Activated CD8-positive, alpha-beta T cell treated with anti-CD3 and anti-CD28 coated beads for 36 hours (primary cell): ENCODE results near the gene SLFN14. TPM values are rescaled to one million over a fixed set of nuclear protein-coding genes. Genes with fewer than 3 reads are reported as not detected.

ENCODE experiments used
- ATAC-seq: fragments of 200-7000 bp; cut with Tn5 transposase; one replicate; pipeline ENCODE4 v1.10.0; 2021; ENCODE audit warnings: mild to moderate bottlenecking, moderate library complexity
- CTCF ChIA-PET: fragments of 350-600 bp; sonication (Branson Sonifier 250); formaldehyde crosslinking; loops from one replicate; lab custom pipeline; 2021; ENCODE audit warnings: antibody characterized with exemption; lab: Charles Lee
- POLR2A ChIA-PET: fragments of 350-600 bp; sonication (Branson Sonifier 250); formaldehyde crosslinking; loops from one replicate; lab custom pipeline; 2021; ENCODE audit warnings: antibody characterized with exemption; lab: Charles Lee
- DNase-seq: peaks from one replicate; pipeline ENCODE4 v3.0.0-alpha.2; 2020
- H3K27ac Mint-ChIP-seq: one replicate; pipeline ENCODE4 v1.8.0; 2021; ENCODE audit warnings: mild to moderate bottlenecking, mixed read lengths
- H3K27me3 Mint-ChIP-seq: one replicate; pipeline ENCODE4 v1.8.0; 2021; ENCODE audit warnings: mixed read lengths
- H3K36me3 Mint-ChIP-seq: one replicate; pipeline ENCODE4 v1.8.0; 2021; ENCODE audit warnings: low read depth, mixed read lengths
- H3K4me1 Mint-ChIP-seq: one replicate; pipeline ENCODE4 v1.8.0; 2021; ENCODE audit warnings: low read depth, mixed read lengths
- H3K4me3 Mint-ChIP-seq: one replicate; pipeline ENCODE4 v1.8.0; 2021; ENCODE audit warnings: mild to moderate bottlenecking, moderate library complexity, mixed read lengths
- H3K9me3 Mint-ChIP-seq: one replicate; pipeline ENCODE4 v1.8.0; 2021; ENCODE audit warnings: mixed read lengths
- CTCF ChIP-seq: fragments of 200-600 bp; IDR thresholded peaks from one replicate; pipeline ENCODE4 v1.8.0; 2022; ENCODE audit warnings: antibody characterized with exemption, mild to moderate bottlenecking
- intact Hi-C: fragments of 100-400 bp; cut with micrococcal nuclease; formaldehyde crosslinking; loops from one replicate; pipeline ENCODE4 v1.10.0; 2022
- total RNA-seq, 2 experiments: library from RNA; stranded (reverse); gene quantifications; one replicate each; pipeline ENCODE4 v1.2.3, GENCODE V29; 2021

The SLFN14 gene
- total RNA-seq, 2 experiments from 2014 or later: 0.11 TPM; not detected in 1

GRCh38 chr17:35514564-35514963, 46.1 kb downstream of the SLFN14 start:
- CTCF ChIA-PET: interaction anchor here (1.1 kb wide), 1 partner anchor 202 kb away, joined by 3 read pairs; no protein-coding TSS in a partner anchor
- ATAC-seq (no peak), DNase-seq (no peak)
- no peak overlapping the region for H3K4me3 Mint-ChIP-seq
- intact Hi-C loops: no loop called here
- POLR2A ChIA-PET: interaction anchor here (1.2 to 1.5 kb wide), 2 partner anchors 8 to 35 kb away, joined by 3 read pairs; no protein-coding TSS in a partner anchor
- peaks cover 75% of the 10 kb centered on the region for H3K4me1 Mint-ChIP-seq
- no peak overlapping the region for H3K27ac Mint-ChIP-seq
- H3K36me3 Mint-ChIP-seq: peaks cover 74% of the 10 kb centered on the region
- no peaks in the 10 kb centered on the region for H3K27me3 Mint-ChIP-seq
- no peaks in the 10 kb centered on the region for H3K9me3 Mint-ChIP-seq
- no peak for TF ChIP-seq CTCF

Other genes with a start within 250 kb of the SLFN14 start
- 100 to 1,000 TPM in 1 of 2 experiments, 10 to 100 TPM in 1; 95.8 to 106 TPM for gene SLFN11, start 187.2 kb downstream of the SLFN14 start, total RNA-seq
- 1 to 10 TPM; 5.1 to 6.3 TPM for gene SLFN12, start 128.3 kb downstream of the SLFN14 start, total RNA-seq
- 10 to 100 TPM; 39.9 to 41.8 TPM for gene SLFN13, start 112.1 kb downstream of the SLFN14 start, total RNA-seq
- 10 to 100 TPM; 41.7 to 42.5 TPM for gene SLFN12L, start 23.1 kb downstream of the SLFN14 start, total RNA-seq
- 1 to 10 TPM; 5.1 to 5.6 TPM for gene PEX12, start 17.8 kb upstream of the SLFN14 start, total RNA-seq
- 100 to 1,000 TPM; 157 to 161 TPM for gene AP2B1, start 26.5 kb upstream of the SLFN14 start, total RNA-seq
- 1 to 10 TPM; 1.9 to 2.3 TPM for gene RASL10B, start 170.8 kb upstream of the SLFN14 start, total RNA-seq
- gene GAS2L2, start 192.4 kb upstream of the SLFN14 start, total RNA-seq: under 1 TPM; 0.27 to 0.34 TPM
- gene C17orf50, start 200.1 kb upstream of the SLFN14 start, total RNA-seq: not detected
- gene MMP28, start 234.8 kb upstream of the SLFN14 start, total RNA-seq: under 1 TPM in 1 of 2 experiments, not detected in 1; 0.41 TPM
- gene TAF15, start 248.7 kb upstream of the SLFN14 start, total RNA-seq: 100 to 1,000 TPM; 309 to 319 TPM